ENCODE measurements around the gene MGAT4C.

The MGAT4C gene

GRCh38 chr12:86015026-86015425 lies 241.2 kb downstream of the MGAT4C start:
- no peak overlapping the region for H3K27ac ChIP-seq
- no peak overlapping the region for H3K4me3 ChIP-seq
- DNase-seq (ENCODE audit: low read depth, low spot score) = no peak
- TF ChIP-seq EZH2 (IDR thresholded peaks at IDR 0.05) (no peak), POLR2AphosphoS5 (IDR thresholded peaks at IDR 0.05; ENCODE audit: borderline replicate concordance, low read depth, low read length) (no peak), FOXP2 (optimal IDR thresholded peaks at IDR 0.05; ENCODE audit: control extremely low read depth, extremely low read length, insufficient read depth) (no peak)
- H3K36me3 ChIP-seq (ENCODE audit: insufficient read depth, low read length) = no peaks in the 10 kb centered on the region
- no peak overlapping the region for H3K9ac ChIP-seq (ENCODE audit: insufficient read length)
- H3K9me3 ChIP-seq (ENCODE audit: low read depth, low read length) = no peaks in the 10 kb centered on the region

- Histone ChIP-seq H3K36me3 (ENCODE audit: insufficient read depth, low read length) (no peaks in the 10 kb centered on the region), H3K4me3 (no peak overlapping the region), H3K9ac (ENCODE audit: insufficient read length) (no peak overlapping the region), H3K9me3 (ENCODE audit: low read depth, low read length) (no peaks in the 10 kb centered on the region), H3K27ac (no peak overlapping the region)
- TF ChIP-seq EZH2 (IDR thresholded peaks at IDR 0.05) (no peak), POLR2AphosphoS5 (IDR thresholded peaks at IDR 0.05; ENCODE audit: borderline replicate concordance, low read depth, low read length) (no peak), FOXP2 (optimal IDR thresholded peaks at IDR 0.05; ENCODE audit: control extremely low read depth, extremely low read length, insufficient read depth) (no peak)
- DNase-seq (ENCODE audit: low read depth, low spot score) = no peak
These were observed 249.5 kb downstream of the MGAT4C start for GRCh38 chr12:86006727-86007126.

GRCh38 chr12:85998074-85998473 lies 258.1 kb downstream of the MGAT4C start:
- H3K9ac ChIP-seq (ENCODE audit: insufficient read length) = no peak overlapping the region
- H3K27ac ChIP-seq = no peak overlapping the region
- H3K9me3 ChIP-seq (ENCODE audit: low read depth, low read length) = no peaks in the 10 kb centered on the region
- no peak for DNase-seq (ENCODE audit: low read depth, low spot score)
- no peak overlapping the region for H3K4me3 ChIP-seq
- H3K36me3 ChIP-seq (ENCODE audit: insufficient read depth, low read length) = no peaks in the 10 kb centered on the region
- TF ChIP-seq POLR2AphosphoS5 (IDR thresholded peaks at IDR 0.05; ENCODE audit: borderline replicate concordance, low read depth, low read length) = no peak
- TF ChIP-seq FOXP2 (optimal IDR thresholded peaks at IDR 0.05; ENCODE audit: control extremely low read depth, extremely low read length, insufficient read depth) = no peak
- TF ChIP-seq EZH2 (IDR thresholded peaks at IDR 0.05) = no peak

GRCh38 chr12:85996280-85996679 lies 259.9 kb downstream of the MGAT4C start:
- no peak overlapping the region for H3K4me3 ChIP-seq
- no peak for DNase-seq (ENCODE audit: low read depth, low spot score)
- TF ChIP-seq POLR2AphosphoS5 (IDR thresholded peaks at IDR 0.05; ENCODE audit: borderline replicate concordance, low read depth, low read length) (no peak), FOXP2 (optimal IDR thresholded peaks at IDR 0.05; ENCODE audit: control extremely low read depth, extremely low read length, insufficient read depth) (no peak), EZH2 (IDR thresholded peaks at IDR 0.05) (no peak)
- H3K9me3 ChIP-seq (ENCODE audit: low read depth, low read length) = no peaks in the 10 kb centered on the region
- no peaks in the 10 kb centered on the region for H3K36me3 ChIP-seq (ENCODE audit: insufficient read depth, low read length)
- H3K9ac ChIP-seq (ENCODE audit: insufficient read length) = no peak overlapping the region
- no peak overlapping the region for H3K27ac ChIP-seq

- DNase-seq (ENCODE audit: low read depth, low spot score) = no peak
- TF ChIP-seq EZH2 (IDR thresholded peaks at IDR 0.05) = no peak
- TF ChIP-seq POLR2AphosphoS5 (IDR thresholded peaks at IDR 0.05; ENCODE audit: borderline replicate concordance, low read depth, low read length) = no peak
- no peak for TF ChIP-seq FOXP2 (optimal IDR thresholded peaks at IDR 0.05; ENCODE audit: control extremely low read depth, extremely low read length, insufficient read depth)
- H3K36me3 ChIP-seq (ENCODE audit: insufficient read depth, low read length) = no peaks in the 10 kb centered on the region
- no peak overlapping the region for H3K27ac ChIP-seq
- no peak overlapping the region for H3K9ac ChIP-seq (ENCODE audit: insufficient read length)
- H3K9me3 ChIP-seq (ENCODE audit: low read depth, low read length) = no peaks in the 10 kb centered on the region
- H3K4me3 ChIP-seq = no peak overlapping the region
These were observed 262.4 kb downstream of the MGAT4C start for GRCh38 chr12:85993746-85994145.

GRCh38 chr12:85985996-85986395 lies 270.2 kb downstream of the MGAT4C start:
- H3K9ac ChIP-seq (ENCODE audit: insufficient read length) = no peak overlapping the region
- no peak for TF ChIP-seq EZH2 (IDR thresholded peaks at IDR 0.05)
- no peak for TF ChIP-seq POLR2AphosphoS5 (IDR thresholded peaks at IDR 0.05; ENCODE audit: borderline replicate concordance, low read depth, low read length)
- TF ChIP-seq FOXP2 (optimal IDR thresholded peaks at IDR 0.05; ENCODE audit: control extremely low read depth, extremely low read length, insufficient read depth) = no peak
- DNase-seq (ENCODE audit: low read depth, low spot score) = no peak
- H3K4me3 ChIP-seq = no peak overlapping the region
- H3K9me3 ChIP-seq (ENCODE audit: low read depth, low read length) = no peaks in the 10 kb centered on the region
- no peaks in the 10 kb centered on the region for H3K36me3 ChIP-seq (ENCODE audit: insufficient read depth, low read length)
- H3K27ac ChIP-seq = no peak overlapping the region

GRCh38 chr12:85983601-85984000 lies 272.6 kb downstream of the MGAT4C start:
- Histone ChIP-seq H3K9me3 (ENCODE audit: low read depth, low read length) (no peaks in the 10 kb centered on the region), H3K27ac (no peak overlapping the region), H3K4me3 (no peak overlapping the region), H3K36me3 (ENCODE audit: insufficient read depth, low read length) (no peaks in the 10 kb centered on the region), H3K9ac (ENCODE audit: insufficient read length) (no peak overlapping the region)
- no peak for DNase-seq (ENCODE audit: low read depth, low spot score)
- TF ChIP-seq EZH2 (IDR thresholded peaks at IDR 0.05) (no peak), POLR2AphosphoS5 (IDR thresholded peaks at IDR 0.05; ENCODE audit: borderline replicate concordance, low read depth, low read length) (no peak), FOXP2 (optimal IDR thresholded peaks at IDR 0.05; ENCODE audit: control extremely low read depth, extremely low read length, insufficient read depth) (no peak)

GRCh38 chr12:85979641-85980040 lies 276.6 kb downstream of the MGAT4C start:
- Histone ChIP-seq H3K36me3 (ENCODE audit: insufficient read depth, low read length) (no peaks in the 10 kb centered on the region), H3K9ac (ENCODE audit: insufficient read length) (no peak overlapping the region), H3K27ac (no peak overlapping the region), H3K4me3 (no peak overlapping the region), H3K9me3 (ENCODE audit: low read depth, low read length) (no peaks in the 10 kb centered on the region)
- DNase-seq (ENCODE audit: low read depth, low spot score) = no peak
- TF ChIP-seq POLR2AphosphoS5 (IDR thresholded peaks at IDR 0.05; ENCODE audit: borderline replicate concordance, low read depth, low read length) (no peak), FOXP2 (optimal IDR thresholded peaks at IDR 0.05; ENCODE audit: control extremely low read depth, extremely low read length, insufficient read depth) (no peak), EZH2 (IDR thresholded peaks at IDR 0.05) (no peak)

GRCh38 chr12:85975716-85976115 lies 280.5 kb downstream of the MGAT4C start:
- no peak for DNase-seq (ENCODE audit: low read depth, low spot score)
- Histone ChIP-seq H3K9me3 (ENCODE audit: low read depth, low read length) (no peaks in the 10 kb centered on the region), H3K4me3 (no peak overlapping the region), H3K27ac (no peak overlapping the region), H3K9ac (ENCODE audit: insufficient read length) (no peak overlapping the region), H3K36me3 (ENCODE audit: insufficient read depth, low read length) (no peaks in the 10 kb centered on the region)
- TF ChIP-seq EZH2 (IDR thresholded peaks at IDR 0.05) (no peak), POLR2AphosphoS5 (IDR thresholded peaks at IDR 0.05; ENCODE audit: borderline replicate concordance, low read depth, low read length) (no peak), FOXP2 (optimal IDR thresholded peaks at IDR 0.05; ENCODE audit: control extremely low read depth, extremely low read length, insufficient read depth) (no peak)
